ENCODE data around the gene PKM.
"Not testable (repeated sequence)": the region's sequence is repeated elsewhere in the genome, so short reads cannot be mapped to it uniquely, and the experiment has no call there.

The PKM gene

GRCh38 chr15:72231066-72231832, at the start of gene PKM:
PKM (minus strand) TSS chr15:72231190; CDS start chr15:72219097, 12,093 bp downstream.
- DNase-seq (ENCODE audit: low read depth, low spot score), result peak; percentile 84

- no peak for DNase-seq (ENCODE audit: low read depth, low spot score)
Measured at GRCh38 chr15:72280751-72281150, 49.8 kb upstream of the PKM start.

GRCh38 chr15:72278737-72279136, 47.7 kb upstream of the PKM start:
- no peak for DNase-seq (ENCODE audit: low read depth, low spot score)

GRCh38 chr15:72276326-72276700, 45.3 kb upstream of the PKM start:
- no peak for DNase-seq (ENCODE audit: low read depth, low spot score)

- not testable (repeated sequence) for DNase-seq (ENCODE audit: low read depth, low spot score)
Measured at GRCh38 chr15:72275635-72276325, 44.8 kb upstream of the PKM start.

- DNase-seq (ENCODE audit: low read depth, low spot score), result no peak
Measured at GRCh38 chr15:72272997-72273352, 42.0 kb upstream of the PKM start.

- peak; percentile 96 for DNase-seq (ENCODE audit: low read depth, low spot score)
Measured at GRCh38 chr15:72272213-72272996, 41.4 kb upstream of the PKM start, which contains the start of gene PARP6. PARP6 (minus strand) TSS chr15:72272554; CDS start chr15:72267477, 5,077 bp downstream.

GRCh38 chr15:72271895-72272212, 40.9 kb upstream of the PKM start:
- no peak for DNase-seq (ENCODE audit: low read depth, low spot score)

- DNase-seq (ENCODE audit: low read depth, low spot score), result no peak
Measured at GRCh38 chr15:72271221-72271620, 40.2 kb upstream of the PKM start.

- DNase-seq (ENCODE audit: low read depth, low spot score), result no peak
Measured at GRCh38 chr15:72269739-72270138, 38.7 kb upstream of the PKM start.

GRCh38 chr15:72265031-72265430, 34.0 kb upstream of the PKM start:
- DNase-seq (ENCODE audit: low read depth, low spot score), result no peak

GRCh38 chr15:72252663-72253299, 21.8 kb upstream of the PKM start:
- DNase-seq (ENCODE audit: low read depth, low spot score), result no peak

GRCh38 chr15:72249142-72249810, 18.3 kb upstream of the PKM start:
- DNase-seq (ENCODE audit: low read depth, low spot score), result no peak

GRCh38 chr15:72248514-72248913, 17.5 kb upstream of the PKM start:
- DNase-seq (ENCODE audit: low read depth, low spot score), result no peak

GRCh38 chr15:72242775-72243370, 11.9 kb upstream of the PKM start:
- DNase-seq (ENCODE audit: low read depth, low spot score), result no peak

- DNase-seq (ENCODE audit: low read depth, low spot score), result no peak
Measured at GRCh38 chr15:72239652-72240051, 8.7 kb upstream of the PKM start.

GRCh38 chr15:72238586-72238985, 7.6 kb upstream of the PKM start:
- no peak for DNase-seq (ENCODE audit: low read depth, low spot score)

GRCh38 chr15:72237853-72238224, 6.8 kb upstream of the PKM start:
- DNase-seq (ENCODE audit: low read depth, low spot score), result no peak

GRCh38 chr15:72237029-72237852, 6.3 kb upstream of the PKM start:
- DNase-seq (ENCODE audit: low read depth, low spot score), result peak; percentile 39

- no peak for DNase-seq (ENCODE audit: low read depth, low spot score)
Measured at GRCh38 chr15:72236381-72237003, 5.5 kb upstream of the PKM start.

Measured in activated CD4-positive, CD25-positive, alpha-beta regulatory T cell treated with anti-CD3 and anti-CD28 coated beads, Interleukin-2, amount 50 U/mL, for 16 hours (primary cell).